ENCODE data around the gene PTGS1. TPM values are rescaled to one million over a fixed set of nuclear protein-coding genes. Genes with fewer than 3 reads are reported as not detected.

PTGS1 gene
- total RNA-seq, 1 donor: 2.5 TPM

DNA sequence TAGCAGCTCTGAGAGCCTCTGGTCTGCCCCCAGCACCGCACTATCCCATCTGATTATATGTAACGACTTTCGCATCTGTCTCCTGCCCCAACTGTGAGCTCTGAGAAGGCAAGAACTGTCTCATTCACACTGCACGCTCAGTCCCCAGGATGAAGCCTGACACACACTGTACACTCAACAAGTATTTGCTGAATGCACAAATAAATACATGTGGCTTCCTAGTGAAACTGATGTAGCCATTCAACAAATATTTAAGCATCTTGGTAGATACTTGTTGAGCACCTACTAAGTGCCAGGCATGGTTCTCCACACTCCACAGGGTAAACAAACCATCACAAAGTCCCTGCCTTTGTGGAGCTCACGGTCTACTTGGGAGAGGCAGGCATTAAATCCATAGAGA lies 34.6 kb upstream of the PTGS1 start:
- Histone ChIP-seq H3K4me1 (ENCODE audit: insufficient read depth, low read length) (peaks cover 8% of the 10 kb centered on the region), H3K79me2 (ENCODE audit: insufficient read depth, low read length) (no peaks in the 10 kb centered on the region), H2AFZ (ENCODE audit: low read length) (no peak overlapping the region), H3K36me3 (ENCODE audit: insufficient read depth, low read length) (no peaks in the 10 kb centered on the region), H3K4me3 (ENCODE audit: insufficient read depth, low read length) (no peak overlapping the region), H3K9me3 (ENCODE audit: low read depth, low read length) (no peaks in the 10 kb centered on the region), H3K4me2 (ENCODE audit: insufficient read depth, low read length) (no peak overlapping the region), H4K20me1 (ENCODE audit: insufficient read depth, low read length) (no peaks in the 10 kb centered on the region), H3K27me3 (ENCODE audit: insufficient read depth, low read length) (no peaks in the 10 kb centered on the region), H3K27ac (ENCODE audit: low read depth, low read length) (no peak overlapping the region)
- TF ChIP-seq, protein P1, sequence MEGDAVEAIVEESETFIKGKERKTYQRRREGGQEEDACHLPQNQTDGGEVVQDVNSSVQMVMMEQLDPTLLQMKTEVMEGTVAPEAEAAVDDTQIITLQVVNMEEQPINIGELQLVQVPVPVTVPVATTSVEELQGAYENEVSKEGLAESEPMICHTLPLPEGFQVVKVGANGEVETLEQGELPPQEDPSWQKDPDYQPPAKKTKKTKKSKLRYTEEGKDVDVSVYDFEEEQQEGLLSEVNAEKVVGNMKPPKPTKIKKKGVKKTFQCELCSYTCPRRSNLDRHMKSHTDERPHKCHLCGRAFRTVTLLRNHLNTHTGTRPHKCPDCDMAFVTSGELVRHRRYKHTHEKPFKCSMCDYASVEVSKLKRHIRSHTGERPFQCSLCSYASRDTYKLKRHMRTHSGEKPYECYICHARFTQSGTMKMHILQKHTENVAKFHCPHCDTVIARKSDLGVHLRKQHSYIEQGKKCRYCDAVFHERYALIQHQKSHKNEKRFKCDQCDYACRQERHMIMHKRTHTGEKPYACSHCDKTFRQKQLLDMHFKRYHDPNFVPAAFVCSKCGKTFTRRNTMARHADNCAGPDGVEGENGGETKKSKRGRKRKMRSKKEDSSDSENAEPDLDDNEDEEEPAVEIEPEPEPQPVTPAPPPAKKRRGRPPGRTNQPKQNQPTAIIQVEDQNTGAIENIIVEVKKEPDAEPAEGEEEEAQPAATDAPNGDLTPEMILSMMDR (IDR thresholded peaks at IDR 0.05; ENCODE audit: extremely low read depth, low read depth, low read length): no peak
- peak; percentile 62 for DNase-seq (ENCODE audit: insufficient read length, low spot score, missing footprints)

DNA sequence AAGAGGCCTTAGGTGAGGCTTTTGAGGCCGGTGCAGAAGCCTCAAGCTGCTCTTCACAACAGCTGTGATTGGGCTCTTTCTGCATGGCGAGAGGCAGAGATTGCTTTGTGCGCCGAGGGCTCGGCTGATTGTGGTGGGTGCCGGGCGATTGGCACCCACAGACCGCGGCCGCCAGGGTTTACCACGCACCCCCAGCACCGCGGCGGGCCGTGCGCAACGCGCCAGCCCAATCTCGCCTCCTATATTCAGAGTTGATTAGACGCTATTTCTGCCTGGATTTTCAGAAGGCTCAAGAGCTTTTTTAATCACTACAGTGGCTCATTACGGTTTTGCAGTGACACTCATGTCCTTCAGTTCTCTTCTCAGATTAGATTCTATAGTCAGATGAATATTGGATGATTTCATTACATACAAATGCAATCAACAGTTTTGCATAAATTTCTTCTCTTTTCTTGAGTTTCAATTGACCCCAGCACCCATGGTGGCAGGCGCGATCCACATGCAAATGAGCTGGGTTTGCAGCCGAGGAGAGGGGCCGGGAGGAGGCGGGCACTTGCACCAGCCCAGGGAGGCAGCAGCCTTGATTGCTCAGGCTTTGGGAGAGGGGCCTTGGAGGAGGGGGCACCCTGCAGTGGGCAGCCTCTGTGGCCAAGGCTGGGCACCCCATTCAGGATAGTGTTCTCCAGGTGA lies 33.8 kb upstream of the PTGS1 start:
- H3K79me2 ChIP-seq (ENCODE audit: insufficient read depth, low read length): no peaks in the 10 kb centered on the region
- TF ChIP-seq, protein P1 (IDR thresholded peaks at IDR 0.05; ENCODE audit: extremely low read depth, low read depth, low read length): no peak

DNA sequence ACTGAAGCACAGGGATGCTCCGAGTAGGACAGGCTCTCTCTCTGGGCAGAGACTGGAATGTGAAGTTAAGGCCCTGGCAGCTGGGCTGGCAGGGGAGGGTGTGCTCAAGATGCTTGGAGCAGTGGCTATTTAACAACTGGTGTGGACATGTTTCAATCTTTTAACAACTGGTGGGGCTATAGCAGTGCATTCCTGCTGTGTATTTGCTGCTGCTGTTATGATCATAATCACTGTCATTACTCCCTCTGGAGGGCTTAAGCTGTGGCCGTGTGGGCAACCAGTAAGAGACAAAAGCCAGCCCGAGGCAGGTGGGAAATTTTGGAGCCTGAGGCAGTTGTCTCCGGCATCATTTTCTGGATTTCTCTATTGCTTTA lies 33.3 kb upstream of the PTGS1 start:
- Histone ChIP-seq H4K20me1 (ENCODE audit: insufficient read depth, low read length) (no peaks in the 10 kb centered on the region), H3K4me1 (ENCODE audit: insufficient read depth, low read length) (peaks cover 8% of the 10 kb centered on the region), H3K27me3 (ENCODE audit: insufficient read depth, low read length) (no peaks in the 10 kb centered on the region), H3K27ac (ENCODE audit: low read depth, low read length) (no peak overlapping the region), H3K4me2 (ENCODE audit: insufficient read depth, low read length) (no peak overlapping the region), H3K4me3 (ENCODE audit: insufficient read depth, low read length) (no peak overlapping the region), H3K36me3 (ENCODE audit: insufficient read depth, low read length) (no peaks in the 10 kb centered on the region), H3K9me3 (ENCODE audit: low read depth, low read length) (no peaks in the 10 kb centered on the region), H2AFZ (ENCODE audit: low read length) (no peak overlapping the region), H3K79me2 (ENCODE audit: insufficient read depth, low read length) (no peaks in the 10 kb centered on the region)
- TF ChIP-seq, protein P1 (IDR thresholded peaks at IDR 0.05; ENCODE audit: extremely low read depth, low read depth, low read length): no peak
- DNase-seq (ENCODE audit: insufficient read length, low spot score, missing footprints): no peak

More for the DNA sequence above, 33.8 kb upstream of the PTGS1 start:
- Histone ChIP-seq H4K20me1 (ENCODE audit: insufficient read depth, low read length) (no peaks in the 10 kb centered on the region), H3K9me3 (ENCODE audit: low read depth, low read length) (no peaks in the 10 kb centered on the region), H3K4me3 (ENCODE audit: insufficient read depth, low read length) (no peak overlapping the region), H3K27ac (ENCODE audit: low read depth, low read length) (no peak overlapping the region), H2AFZ (ENCODE audit: low read length) (no peak overlapping the region), H3K4me2 (ENCODE audit: insufficient read depth, low read length) (no peak overlapping the region), H3K27me3 (ENCODE audit: insufficient read depth, low read length) (no peaks in the 10 kb centered on the region), H3K36me3 (ENCODE audit: insufficient read depth, low read length) (no peaks in the 10 kb centered on the region), H3K4me1 (ENCODE audit: insufficient read depth, low read length) (peaks cover 8% of the 10 kb centered on the region)
- DNase-seq (ENCODE audit: insufficient read length, low spot score, missing footprints): peak; percentile 52

DNA sequence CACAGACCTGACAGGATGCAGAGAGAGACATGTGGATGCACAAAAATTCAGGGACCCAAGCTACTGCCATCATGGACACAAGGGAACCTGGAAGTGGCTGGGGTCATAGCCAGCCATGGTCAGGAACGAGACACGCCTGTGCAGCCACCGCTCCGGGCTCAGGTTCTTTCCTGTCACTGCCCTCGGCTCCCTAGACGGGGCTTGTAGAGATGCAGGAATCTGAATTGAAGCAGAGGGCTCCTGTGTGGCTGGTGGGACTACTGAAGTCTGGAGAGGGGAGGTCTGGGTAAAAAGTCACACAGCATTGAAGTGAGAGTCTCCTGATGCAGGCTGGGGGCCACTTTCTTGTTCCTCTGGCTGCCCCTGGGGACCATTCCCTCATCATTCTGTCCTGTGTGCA lies 32.3 kb upstream of the PTGS1 start:
- Histone ChIP-seq H3K4me3 (ENCODE audit: insufficient read depth, low read length) (no peak overlapping the region), H3K36me3 (ENCODE audit: insufficient read depth, low read length) (no peaks in the 10 kb centered on the region), H3K4me1 (ENCODE audit: insufficient read depth, low read length) (peaks cover 8% of the 10 kb centered on the region), H3K27ac (ENCODE audit: low read depth, low read length) (no peak overlapping the region), H2AFZ (ENCODE audit: low read length) (no peak overlapping the region), H3K4me2 (ENCODE audit: insufficient read depth, low read length) (no peak overlapping the region), H4K20me1 (ENCODE audit: insufficient read depth, low read length) (no peaks in the 10 kb centered on the region), H3K9me3 (ENCODE audit: low read depth, low read length) (no peaks in the 10 kb centered on the region), H3K27me3 (ENCODE audit: insufficient read depth, low read length) (no peaks in the 10 kb centered on the region), H3K79me2 (ENCODE audit: insufficient read depth, low read length) (no peaks in the 10 kb centered on the region)
- DNase-seq (ENCODE audit: insufficient read length, low spot score, missing footprints): peak; percentile 52
- TF ChIP-seq, protein P1 (IDR thresholded peaks at IDR 0.05; ENCODE audit: extremely low read depth, low read depth, low read length): no peak

Data from osteoblast (primary cell).